DMS153 treated with DMSO at 0.1 percent for 48 hours (cell line): ENCODE data around the gene FLOT2.
A peak's percentile ranks its signal among the peaks of the same experiment; 100 is the strongest.
"Not testable (repeated sequence)": the region's sequence is repeated elsewhere in the genome, so short reads cannot be mapped to it uniquely, and the experiment has no call there.

Experiments used
- DNase-seq: peaks from one replicate; lab custom pipeline; 2025; ENCODE audit not compliant: unreplicated experiment; lab: John Stamatoyannopoulos, UW

Gene FLOT2

GRCh38 chr17:28916302-28916934, 18.9 kb upstream of the FLOT2 start:
- no peak for DNase-seq

- DNase-seq: no peak
Measured at GRCh38 chr17:28912938-28913333, 15.4 kb upstream of the FLOT2 start.

- no peak for DNase-seq
Measured at GRCh38 chr17:28912281-28912937, 14.9 kb upstream of the FLOT2 start.

- DNase-seq: no peak
Measured at GRCh38 chr17:28911411-28912045, 14.0 kb upstream of the FLOT2 start.

GRCh38 chr17:28910534-28910933, 13.0 kb upstream of the FLOT2 start:
- DNase-seq: no peak

- no peak for DNase-seq
Measured at GRCh38 chr17:28908640-28909167, 11.2 kb upstream of the FLOT2 start.

GRCh38 chr17:28907709-28908475, 10.4 kb upstream of the FLOT2 start:
- no peak for DNase-seq

- no peak for DNase-seq
Measured at GRCh38 chr17:28906706-28907438, 9.3 kb upstream of the FLOT2 start.

- no peak for DNase-seq
Measured at GRCh38 chr17:28906276-28906675, 8.7 kb upstream of the FLOT2 start.

- no peak for DNase-seq
Measured at GRCh38 chr17:28904800-28905199, 7.3 kb upstream of the FLOT2 start.

GRCh38 chr17:28903546-28903841, 6.0 kb upstream of the FLOT2 start:
- not testable (repeated sequence) for DNase-seq

GRCh38 chr17:28902819-28903545, 5.4 kb upstream of the FLOT2 start, which contains the start of gene DHRS13:
TSS of gene DHRS13 (minus strand) at chr17:28903079. CDS start at chr17:28902944, 135 bp downstream.
- peak; percentile 95 for DNase-seq

GRCh38 chr17:28901866-28902818, 4.6 kb upstream of the FLOT2 start:
- DNase-seq: peak; percentile 32

GRCh38 chr17:28900986-28901726, 3.6 kb upstream of the FLOT2 start:
- DNase-seq: no peak

- DNase-seq: no peak
Measured at GRCh38 chr17:28899212-28899815, 1.8 kb upstream of the FLOT2 start.

- no peak for DNase-seq
Measured at GRCh38 chr17:28898527-28898955, 1.0 kb upstream of the FLOT2 start.

- DNase-seq: no peak
Measured at GRCh38 chr17:28897769-28898526, 415 bp upstream of the FLOT2 start.
